ENCODE measurements around the gene UBE2D2. TPM values are rescaled to one million over a fixed set of nuclear protein-coding genes. Genes with fewer than 3 reads are reported as not detected.

UBE2D2 gene
- total and polyA plus RNA-seq, 2 of the 13 experiments (the other 11 are each of a cell fraction or from before 2014, with no cell fraction given), result 79.1 to 109 TPM

DNA sequence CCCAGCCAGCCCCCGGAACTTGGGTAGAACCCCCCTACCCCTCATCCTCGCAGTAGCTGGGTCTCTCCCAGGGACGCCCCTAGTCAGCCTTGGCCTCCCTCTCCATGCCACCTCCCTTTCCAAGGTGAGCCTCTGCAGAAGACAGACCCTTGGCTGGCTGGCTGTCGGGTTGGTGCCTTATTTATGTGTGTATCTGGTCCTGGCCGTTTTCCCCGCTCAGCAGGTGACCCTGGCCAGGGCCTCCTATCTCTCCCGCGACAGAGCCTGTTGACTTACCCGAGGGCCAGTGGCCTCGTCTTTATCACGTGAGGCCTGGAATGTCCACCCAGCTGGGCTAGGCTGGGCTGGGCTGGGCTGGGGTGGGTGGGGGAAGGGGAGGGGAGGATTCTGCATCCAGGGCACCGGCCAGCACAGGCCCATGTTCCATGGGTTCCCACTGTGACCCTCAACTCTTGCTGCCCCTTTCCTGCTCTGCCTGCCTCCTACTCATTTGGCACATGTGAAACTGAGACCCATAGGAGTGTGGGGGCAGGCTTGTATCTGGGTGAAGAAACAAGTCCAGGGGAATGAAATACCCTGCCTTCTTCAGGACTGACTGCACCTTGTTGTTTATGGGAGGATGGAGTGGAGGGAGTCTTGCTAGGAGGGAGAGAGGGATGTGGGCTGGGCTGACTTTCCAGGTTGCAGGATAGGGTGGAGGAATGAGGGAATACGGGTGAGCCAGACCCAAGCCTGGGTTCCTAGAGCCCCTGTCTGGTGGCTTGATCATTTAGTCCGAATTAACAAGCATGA is 90.1 kb downstream of the UBE2D2 start (continued):
- TF ChIP-seq STAG1 (CRISPR knock-in tag; IDR thresholded peaks at IDR 0.05) (0 out of 2 replicates have a peak, but pooled peaks have one; percentile 12), MAF1 (CRISPR knock-in tag; IDR thresholded peaks at IDR 0.05; ENCODE audit: borderline replicate concordance) (no peak), ZNF382 (CRISPR knock-in tag; IDR thresholded peaks at IDR 0.05; ENCODE audit: borderline replicate concordance) (no peak), MIXL1 (CRISPR knock-in tag; IDR thresholded peaks at IDR 0.05) (no peak), ZNF589 (CRISPR knock-in tag; conservative IDR thresholded peaks at IDR 0.05) (no peak; the same call in 1 of the 2 replicates), ZNF660 (CRISPR knock-in tag; IDR thresholded peaks at IDR 0.05; ENCODE audit: borderline replicate concordance, low read depth) (no peak), KDM5B (CRISPR knock-in tag; IDR thresholded peaks at IDR 0.05; ENCODE audit: borderline replicate concordance) (no peak), ARID2 (CRISPR knock-in tag; IDR thresholded peaks at IDR 0.05; ENCODE audit: borderline replicate concordance) (no peak), ELF4 (CRISPR knock-in tag; IDR thresholded peaks at IDR 0.05; ENCODE audit: borderline replicate concordance) (no peak), ZNF556 (CRISPR knock-in tag; IDR thresholded peaks at IDR 0.05; ENCODE audit: borderline replicate concordance) (no peak), ZNF264 (CRISPR knock-in tag; IDR thresholded peaks at IDR 0.05) (no peak), TBL1XR1 (IDR thresholded peaks at IDR 0.05; ENCODE audit: borderline replicate concordance, low read length, partially characterized antibody) (peak; percentile 34), ZNF235 (CRISPR knock-in tag; IDR thresholded peaks at IDR 0.05; ENCODE audit: borderline replicate concordance) (no peak), MXI1 (IDR thresholded peaks at IDR 0.05; ENCODE audit: borderline replicate concordance, low read depth, low read length) (peak; percentile 30; the same call in 1 of the 3 replicates), ZC3H13 (CRISPR knock-in tag; IDR thresholded peaks at IDR 0.05) (peak; percentile 69; the same call in 1 of the 2 replicates), PPARG (CRISPR knock-in tag; conservative IDR thresholded peaks at IDR 0.05) (no peak)
- TF ChIP-seq, protein P1, sequence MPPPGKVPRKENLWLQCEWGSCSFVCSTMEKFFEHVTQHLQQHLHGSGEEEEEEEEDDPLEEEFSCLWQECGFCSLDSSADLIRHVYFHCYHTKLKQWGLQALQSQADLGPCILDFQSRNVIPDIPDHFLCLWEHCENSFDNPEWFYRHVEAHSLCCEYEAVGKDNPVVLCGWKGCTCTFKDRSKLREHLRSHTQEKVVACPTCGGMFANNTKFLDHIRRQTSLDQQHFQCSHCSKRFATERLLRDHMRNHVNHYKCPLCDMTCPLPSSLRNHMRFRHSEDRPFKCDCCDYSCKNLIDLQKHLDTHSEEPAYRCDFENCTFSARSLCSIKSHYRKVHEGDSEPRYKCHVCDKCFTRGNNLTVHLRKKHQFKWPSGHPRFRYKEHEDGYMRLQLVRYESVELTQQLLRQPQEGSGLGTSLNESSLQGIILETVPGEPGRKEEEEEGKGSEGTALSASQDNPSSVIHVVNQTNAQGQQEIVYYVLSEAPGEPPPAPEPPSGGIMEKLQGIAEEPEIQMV (CRISPR knock-in tag; IDR thresholded peaks at IDR 0.05; ENCODE audit: low read depth), result no peak
- TF ChIP-seq, protein P2, sequence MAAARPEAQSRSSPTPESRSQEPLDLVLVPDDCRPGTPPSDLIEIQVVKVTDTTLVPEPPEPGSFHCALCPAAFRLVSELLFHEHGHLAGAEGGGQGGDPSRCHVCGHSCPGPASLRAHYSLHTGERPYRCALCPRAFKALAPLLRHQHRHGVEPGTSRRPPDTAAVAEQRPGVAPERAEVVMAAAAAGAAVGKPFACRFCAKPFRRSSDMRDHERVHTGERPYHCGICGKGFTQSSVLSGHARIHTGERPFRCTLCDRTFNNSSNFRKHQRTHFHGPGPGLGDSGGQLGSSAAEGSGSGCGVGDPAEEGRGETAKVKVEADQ (CRISPR knock-in tag; IDR thresholded peaks at IDR 0.05; ENCODE audit: borderline replicate concordance), result no peak
- TF ChIP-seq, protein P3, sequence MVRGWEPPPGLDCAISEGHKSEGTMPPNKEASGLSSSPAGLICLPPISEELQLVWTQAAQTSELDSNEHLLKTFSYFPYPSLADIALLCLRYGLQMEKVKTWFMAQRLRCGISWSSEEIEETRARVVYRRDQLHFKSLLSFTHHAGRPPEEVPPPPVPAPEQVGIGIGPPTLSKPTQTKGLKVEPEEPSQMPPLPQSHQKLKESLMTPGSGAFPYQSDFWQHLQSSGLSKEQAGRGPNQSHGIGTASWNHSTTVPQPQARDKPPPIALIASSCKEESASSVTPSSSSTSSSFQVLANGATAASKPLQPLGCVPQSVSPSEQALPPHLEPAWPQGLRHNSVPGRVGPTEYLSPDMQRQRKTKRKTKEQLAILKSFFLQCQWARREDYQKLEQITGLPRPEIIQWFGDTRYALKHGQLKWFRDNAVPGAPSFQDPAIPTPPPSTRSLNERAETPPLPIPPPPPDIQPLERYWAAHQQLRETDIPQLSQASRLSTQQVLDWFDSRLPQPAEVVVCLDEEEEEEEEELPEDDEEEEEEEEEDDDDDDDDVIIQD (CRISPR knock-in tag; IDR thresholded peaks at IDR 0.05; ENCODE audit: low read depth), result no peak
- TF ChIP-seq, protein P4, sequence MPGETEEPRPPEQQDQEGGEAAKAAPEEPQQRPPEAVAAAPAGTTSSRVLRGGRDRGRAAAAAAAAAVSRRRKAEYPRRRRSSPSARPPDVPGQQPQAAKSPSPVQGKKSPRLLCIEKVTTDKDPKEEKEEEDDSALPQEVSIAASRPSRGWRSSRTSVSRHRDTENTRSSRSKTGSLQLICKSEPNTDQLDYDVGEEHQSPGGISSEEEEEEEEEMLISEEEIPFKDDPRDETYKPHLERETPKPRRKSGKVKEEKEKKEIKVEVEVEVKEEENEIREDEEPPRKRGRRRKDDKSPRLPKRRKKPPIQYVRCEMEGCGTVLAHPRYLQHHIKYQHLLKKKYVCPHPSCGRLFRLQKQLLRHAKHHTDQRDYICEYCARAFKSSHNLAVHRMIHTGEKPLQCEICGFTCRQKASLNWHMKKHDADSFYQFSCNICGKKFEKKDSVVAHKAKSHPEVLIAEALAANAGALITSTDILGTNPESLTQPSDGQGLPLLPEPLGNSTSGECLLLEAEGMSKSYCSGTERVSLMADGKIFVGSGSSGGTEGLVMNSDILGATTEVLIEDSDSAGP (CRISPR knock-in tag; IDR thresholded peaks at IDR 0.05; ENCODE audit: borderline replicate concordance), result peak; percentile 21; the same call in 1 of the 2 replicates
- TF ChIP-seq, protein P5, sequence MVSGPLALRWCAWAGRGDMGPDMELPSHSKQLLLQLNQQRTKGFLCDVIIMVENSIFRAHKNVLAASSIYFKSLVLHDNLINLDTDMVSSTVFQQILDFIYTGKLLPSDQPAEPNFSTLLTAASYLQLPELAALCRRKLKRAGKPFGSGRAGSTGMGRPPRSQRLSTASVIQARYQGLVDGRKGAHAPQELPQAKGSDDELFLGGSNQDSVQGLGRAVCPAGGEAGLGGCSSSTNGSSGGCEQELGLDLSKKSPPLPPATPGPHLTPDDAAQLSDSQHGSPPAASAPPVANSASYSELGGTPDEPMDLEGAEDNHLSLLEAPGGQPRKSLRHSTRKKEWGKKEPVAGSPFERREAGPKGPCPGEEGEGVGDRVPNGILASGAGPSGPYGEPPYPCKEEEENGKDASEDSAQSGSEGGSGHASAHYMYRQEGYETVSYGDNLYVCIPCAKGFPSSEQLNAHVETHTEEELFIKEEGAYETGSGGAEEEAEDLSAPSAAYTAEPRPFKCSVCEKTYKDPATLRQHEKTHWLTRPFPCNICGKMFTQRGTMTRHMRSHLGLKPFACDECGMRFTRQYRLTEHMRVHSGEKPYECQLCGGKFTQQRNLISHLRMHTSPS (CRISPR knock-in tag; IDR thresholded peaks at IDR 0.05; ENCODE audit: low read depth), result no peak
